Placental pericyte (primary cell): ENCODE measurements around the gene CNPY1. TPM values are rescaled to one million over a fixed set of nuclear protein-coding genes. Genes with fewer than 3 reads are reported as not detected.

ENCODE experiments used
- total RNA-seq: library from RNA; depleted of rRNA; stranded (reverse); fragments of >200 nt; gene quantifications from 2 replicates; pipeline ENCODE4 v1.2.3, GENCODE V29; 2012

The CNPY1 gene
- not detected in 2 replicates for total RNA-seq

GRCh38 chr7:155546449-155546848, at the start of gene CNPY1:
Gene CNPY1 (minus strand): TSS chr7:155546559. CDS start chr7:155545929, 630 bp downstream.

GRCh38 chr7:155458111-155458877, 88.1 kb downstream of the CNPY1 start, which contains the start of gene EN2:
Gene EN2 (plus strand): TSS chr7:155458129. CDS start chr7:155458378, 249 bp downstream.

Other genes with a start within 250 kb of the CNPY1 start
- gene INSIG1, start 248.7 kb downstream of the CNPY1 start, total RNA-seq, result 203 and 486 TPM in 2 replicates
- gene EN2, start 88.4 kb downstream of the CNPY1 start, total RNA-seq, result not detected in 2 replicates
- 26.7 and 31.4 TPM in 2 replicates for gene RBM33, start 98.1 kb upstream of the CNPY1 start, total RNA-seq